Suprapubic skin (tissue), 4 donors: ENCODE data around the gene SYNC. TPM values are rescaled to one million over a fixed set of nuclear protein-coding genes. Genes with fewer than 3 reads are reported as not detected.

ENCODE experiments used
- DNase-seq, 2 donors: peaks; one replicate each; pipeline ENCODE4 v3.0.0-alpha.2; 2019; ENCODE audit warnings: low spot score in 2 of 2
- H3K27ac ChIP-seq: fragments of 200-600 bp; sonication (generic); one replicate; pipeline ENCODE4 v1.5.1; 2019
- H3K27me3 ChIP-seq: fragments of 200-600 bp; sonication (generic); one replicate; pipeline ENCODE4 v1.5.1; 2019
- H3K36me3 ChIP-seq: fragments of 200-600 bp; sonication (generic); one replicate; pipeline ENCODE4 v1.5.1; 2019
- H3K4me1 ChIP-seq: fragments of 200-600 bp; sonication (generic); one replicate; pipeline ENCODE4 v1.5.1; 2019
- H3K4me3 ChIP-seq: fragments of 200-600 bp; sonication (generic); one replicate; pipeline ENCODE4 v1.5.1; 2019; ENCODE audit warnings: mild to moderate bottlenecking
- H3K9me3 ChIP-seq: fragments of 200-600 bp; sonication (generic); one replicate; pipeline ENCODE4 v1.5.1; 2019
- EP300 ChIP-seq: sonication (generic); formaldehyde crosslinking; IDR thresholded peaks from one replicate; pipeline ENCODE4 v1.6.1; 2017; ENCODE audit warnings: antibody characterized with exemption
- POLR2A ChIP-seq, 2 donors: fragments of 450-650 bp; IDR thresholded peaks; one replicate each; pipeline ENCODE4 v1.6.1; 2017; ENCODE audit warnings: antibody characterized with exemption in 2 of 2, mild to moderate bottlenecking in 2 of 2, moderate library complexity in 2 of 2
- POLR2AphosphoS5 ChIP-seq, 3 donors: sonication (generic); formaldehyde crosslinking; IDR thresholded peaks; one replicate each; pipeline ENCODE4 v1.6.1; 2017; ENCODE audit warnings: antibody characterized with exemption in 3 of 3
- WGBS: methylation state at CpG from one replicate; pipeline ENCODE4 v1.1.5; 2018; 5-methylcytosine and 5-hydroxymethylcytosine counted together
- total RNA-seq, 4 donors: library from RNA; depleted of rRNA; stranded (reverse); fragments of >200 nt; gene quantifications; one replicate each; pipeline ENCODE4 v1.1.0, GENCODE V29; 2016
- TF ChIP-seq, protein P1 (sequence below), 2 donors: fragments of 200-600 bp in 1 of 2; fragments of 450-650 bp in 1 of 2; sonication (generic) in 1 of 2; IDR thresholded peaks; one replicate each; pipeline ENCODE4 v1.5.1; 2016 to 2019; ENCODE audit warnings: antibody characterized with exemption in 2 of 2, mild to moderate bottlenecking in 1 of 2, moderate library complexity in 1 of 2

SYNC gene
- total RNA-seq, 4 donors from 2014 or later, result 7.4 to 11.4 (median 8.3) TPM

DNA sequence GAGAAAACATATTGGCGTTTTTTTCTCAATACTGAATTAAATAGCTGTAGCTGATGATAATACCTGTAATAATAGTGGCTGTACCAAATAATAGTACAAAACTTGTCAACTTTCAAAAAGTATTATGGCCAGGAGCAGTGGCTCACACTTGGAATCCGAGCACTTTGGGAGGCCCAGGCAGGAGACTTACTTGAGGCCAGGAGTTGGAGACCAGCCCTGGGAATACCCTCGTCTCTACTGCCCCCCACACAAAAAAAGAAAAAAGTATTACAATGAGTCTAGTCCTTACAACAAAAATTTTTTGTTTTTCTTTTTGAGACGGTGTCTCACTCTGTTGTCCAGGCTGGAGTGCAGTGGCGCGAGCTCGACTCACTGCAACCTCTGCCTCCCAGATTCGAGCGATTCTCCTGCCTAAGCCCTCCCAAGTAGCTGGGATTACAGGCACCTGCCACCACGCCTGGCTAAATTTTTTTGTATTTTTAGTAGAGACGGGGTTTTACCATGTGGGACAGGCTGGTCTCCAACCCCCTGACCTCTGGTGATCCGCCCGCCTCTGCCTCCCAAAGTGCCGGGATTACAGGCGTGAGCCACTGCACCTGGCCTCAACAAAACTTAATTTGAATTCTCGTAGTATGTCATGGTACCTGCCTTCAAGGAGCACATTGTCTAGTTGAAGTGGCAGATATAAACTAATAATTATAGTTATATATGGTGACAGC, 50.2 kb downstream of the SYNC start:
- peaks cover 28% of the 10 kb centered on the region for H3K36me3 ChIP-seq
- H3K4me1 ChIP-seq, result peaks cover 50% of the 10 kb centered on the region
- H3K27ac ChIP-seq, result no peak overlapping the region
- DNase-seq, result no peak
- H3K9me3 ChIP-seq, result no peaks in the 10 kb centered on the region
- TF ChIP-seq EP300, result no peak
- no peak for TF ChIP-seq POLR2AphosphoS5 (IDR thresholded peaks at IDR 0.05)
- no peak for TF ChIP-seq POLR2A (IDR thresholded peaks at IDR 0.05)
- TF ChIP-seq, protein P1, sequence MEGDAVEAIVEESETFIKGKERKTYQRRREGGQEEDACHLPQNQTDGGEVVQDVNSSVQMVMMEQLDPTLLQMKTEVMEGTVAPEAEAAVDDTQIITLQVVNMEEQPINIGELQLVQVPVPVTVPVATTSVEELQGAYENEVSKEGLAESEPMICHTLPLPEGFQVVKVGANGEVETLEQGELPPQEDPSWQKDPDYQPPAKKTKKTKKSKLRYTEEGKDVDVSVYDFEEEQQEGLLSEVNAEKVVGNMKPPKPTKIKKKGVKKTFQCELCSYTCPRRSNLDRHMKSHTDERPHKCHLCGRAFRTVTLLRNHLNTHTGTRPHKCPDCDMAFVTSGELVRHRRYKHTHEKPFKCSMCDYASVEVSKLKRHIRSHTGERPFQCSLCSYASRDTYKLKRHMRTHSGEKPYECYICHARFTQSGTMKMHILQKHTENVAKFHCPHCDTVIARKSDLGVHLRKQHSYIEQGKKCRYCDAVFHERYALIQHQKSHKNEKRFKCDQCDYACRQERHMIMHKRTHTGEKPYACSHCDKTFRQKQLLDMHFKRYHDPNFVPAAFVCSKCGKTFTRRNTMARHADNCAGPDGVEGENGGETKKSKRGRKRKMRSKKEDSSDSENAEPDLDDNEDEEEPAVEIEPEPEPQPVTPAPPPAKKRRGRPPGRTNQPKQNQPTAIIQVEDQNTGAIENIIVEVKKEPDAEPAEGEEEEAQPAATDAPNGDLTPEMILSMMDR (IDR thresholded peaks at IDR 0.05), result no peak
- peak overlapping the region; percentile 82 for H3K4me3 ChIP-seq
- WGBS, result 90% methylated on average over 16 of the region's 16 CpGs
- H3K27me3 ChIP-seq, result no peaks in the 10 kb centered on the region

- Histone ChIP-seq H3K9me3 (no peaks in the 10 kb centered on the region), H3K27me3 (no peaks in the 10 kb centered on the region), H3K4me1 (peaks cover 52% of the 10 kb centered on the region), H3K36me3 (peaks cover 20% of the 10 kb centered on the region), H3K4me3 (peak overlapping the region; percentile 82), H3K27ac (peak overlapping the region; percentile 99)
- 2% methylated on average over 14 of the region's 43 CpGs for WGBS
- TF ChIP-seq, protein P1 (IDR thresholded peaks at IDR 0.05), result no peak
- TF ChIP-seq EP300 (no peak), POLR2AphosphoS5 (IDR thresholded peaks at IDR 0.05) (no peak), POLR2A (IDR thresholded peaks at IDR 0.05) (no peak)
- DNase-seq, result no peak
Observed at GRCh38 chr1:32651461-32652073, 51.0 kb downstream of the SYNC start.

DNA sequence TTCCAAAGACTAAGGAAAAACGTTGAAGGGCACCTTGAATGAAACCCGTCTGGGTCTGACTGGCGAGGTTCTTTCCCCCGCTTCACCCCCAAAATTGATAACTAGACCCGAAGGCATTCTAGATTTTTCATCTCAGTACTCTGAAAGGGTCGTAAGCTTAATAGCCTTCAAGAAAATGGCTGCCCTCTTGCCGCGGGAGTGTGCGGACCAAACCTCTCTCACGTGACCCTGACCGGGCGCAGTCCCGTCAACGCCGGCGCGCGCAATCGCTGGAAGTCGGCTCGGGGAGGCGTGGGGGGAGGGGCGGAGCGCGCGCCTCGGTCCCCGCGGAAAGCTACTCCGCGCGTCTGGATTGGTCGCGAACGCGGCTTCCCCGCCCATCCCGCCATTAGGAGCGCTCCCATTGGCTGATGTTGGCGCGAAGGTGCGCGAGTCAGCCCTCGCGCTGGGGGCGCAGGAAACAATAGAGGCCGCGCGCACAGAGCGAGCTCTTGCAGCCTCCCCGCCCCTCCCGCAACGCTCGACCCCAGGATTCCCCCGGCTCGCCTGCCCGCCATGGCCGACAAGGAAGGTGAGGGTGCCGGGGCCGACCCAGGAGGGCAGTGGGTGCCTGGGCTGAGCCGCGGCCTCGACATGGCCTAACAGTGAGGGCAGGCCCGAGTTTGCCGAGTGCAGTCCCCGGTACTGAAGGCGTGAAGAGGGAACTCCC, 51.7 kb downstream of the SYNC start, which contains the start of gene RBBP4:
Gene RBBP4 (plus strand): TSS at position 457 of the 709 bp plus-strand sequence. CDS start 99 bp downstream, at position 556.
- Histone ChIP-seq H3K27me3 (no peaks in the 10 kb centered on the region), H3K36me3 (peaks cover 15% of the 10 kb centered on the region), H3K4me1 (peaks cover 52% of the 10 kb centered on the region), H3K9me3 (no peaks in the 10 kb centered on the region), H3K27ac (peak within 1 kb of the TSS; percentile 99), H3K4me3 (peak within 1 kb of the TSS; percentile 82)
- WGBS, result 0% methylated on average over 9 of the region's 67 CpGs
- TF ChIP-seq POLR2AphosphoS5 (IDR thresholded peaks at IDR 0.05), result peak in 2 of 3 donors; percentile 44 to 94
- peak in 1 of 2 donors; percentile 91 for TF ChIP-seq POLR2A (IDR thresholded peaks at IDR 0.05)
- TF ChIP-seq, protein P1 (IDR thresholded peaks at IDR 0.05), result no peak
- TF ChIP-seq EP300, result peak; percentile 22
- DNase-seq, result peak; percentile 98

- peaks cover 13% of the 10 kb centered on the region for H3K36me3 ChIP-seq
- no peaks in the 10 kb centered on the region for H3K9me3 ChIP-seq
- DNase-seq, result peak; percentile 96 to 97
- H3K27me3 ChIP-seq, result no peaks in the 10 kb centered on the region
- H3K4me3 ChIP-seq, result peak within 1 kb of the TSS; percentile 82
- TF ChIP-seq POLR2AphosphoS5 (IDR thresholded peaks at IDR 0.05), result peak; percentile 64 to 85 (median 74)
- no peak for TF ChIP-seq EP300
- peak in 1 of 2 donors; percentile 60 for TF ChIP-seq POLR2A (IDR thresholded peaks at IDR 0.05)
- H3K27ac ChIP-seq, result peak within 1 kb of the TSS; percentile 99
- 0% methylated on average over 21 of the region's 21 CpGs for WGBS
- peaks cover 52% of the 10 kb centered on the region for H3K4me1 ChIP-seq
Observed at GRCh38 chr1:32650248-32650751, 52.3 kb downstream of the SYNC start, which contains the start of gene ZBTB8OS. TSS of gene ZBTB8OS (minus strand) at chr1:32650550. CDS start at chr1:32650529, 21 bp downstream.

GRCh38 chr1:32647308-32648134, 55.0 kb downstream of the SYNC start:
- Histone ChIP-seq H3K36me3 (no peaks in the 10 kb centered on the region), H3K4me1 (peaks cover 37% of the 10 kb centered on the region), H3K27me3 (no peaks in the 10 kb centered on the region), H3K4me3 (no peak overlapping the region), H3K27ac (no peak overlapping the region), H3K9me3 (no peaks in the 10 kb centered on the region)
- TF ChIP-seq, protein P1 (IDR thresholded peaks at IDR 0.05), result no peak
- TF ChIP-seq POLR2A (IDR thresholded peaks at IDR 0.05) (no peak), EP300 (no peak), POLR2AphosphoS5 (IDR thresholded peaks at IDR 0.05) (no peak)
- no peak for DNase-seq
- 73% methylated on average over 6 of the region's 6 CpGs for WGBS
